ENCODE data around the gene USP35.
"Not testable (repeated sequence)": the region's sequence is repeated elsewhere in the genome, so short reads cannot be mapped to it uniquely, and the experiment has no call there.

USP35 gene

GRCh38 chr11:78216571-78217287 is 28.0 kb downstream of the USP35 start:
- no peak for DNase-seq

GRCh38 chr11:78217650-78218541 is 29.2 kb downstream of the USP35 start:
- no peak for DNase-seq

DNA sequence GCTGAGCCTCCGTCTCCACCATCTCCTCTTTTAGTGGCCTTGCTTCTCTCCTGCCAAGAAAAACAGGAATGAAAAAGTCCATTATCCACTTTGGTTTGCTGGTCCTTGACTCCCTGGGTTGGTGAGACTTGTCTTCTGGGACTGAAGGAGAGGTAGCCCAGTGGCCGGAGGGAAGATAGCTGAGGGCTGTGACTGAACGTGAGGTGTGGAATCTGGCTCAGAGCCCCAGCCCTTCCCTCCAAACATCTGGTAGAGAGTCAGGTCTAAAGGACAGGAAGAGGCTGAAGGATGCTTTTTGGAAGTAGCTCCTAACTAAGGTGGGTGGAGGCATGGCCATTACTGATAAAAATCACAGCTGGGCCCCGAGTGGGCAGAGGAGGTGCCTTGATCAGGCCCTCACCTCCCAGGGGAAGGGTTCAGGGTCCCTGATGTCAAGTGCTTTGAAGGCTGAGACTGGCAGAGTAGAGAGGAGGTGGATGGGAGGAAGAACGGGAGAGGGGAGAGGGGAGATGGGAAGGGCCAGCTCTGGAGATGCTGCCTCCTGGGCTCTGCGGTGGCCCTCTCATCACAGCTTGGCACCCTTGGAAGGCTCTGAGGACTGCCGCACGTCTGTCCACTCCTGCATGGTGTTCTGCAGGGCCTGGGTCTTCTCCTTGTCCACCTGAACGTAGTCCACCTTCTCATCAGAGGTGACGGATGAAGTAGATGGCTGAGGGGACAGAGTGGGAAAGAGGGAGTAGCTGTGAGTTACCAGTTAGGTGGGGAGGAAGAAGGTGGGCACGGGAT is 30.2 kb downstream of the USP35 start:
- no peak for DNase-seq

GRCh38 chr11:78219493-78220217 is 30.9 kb downstream of the USP35 start:
- no peak for DNase-seq

DNA sequence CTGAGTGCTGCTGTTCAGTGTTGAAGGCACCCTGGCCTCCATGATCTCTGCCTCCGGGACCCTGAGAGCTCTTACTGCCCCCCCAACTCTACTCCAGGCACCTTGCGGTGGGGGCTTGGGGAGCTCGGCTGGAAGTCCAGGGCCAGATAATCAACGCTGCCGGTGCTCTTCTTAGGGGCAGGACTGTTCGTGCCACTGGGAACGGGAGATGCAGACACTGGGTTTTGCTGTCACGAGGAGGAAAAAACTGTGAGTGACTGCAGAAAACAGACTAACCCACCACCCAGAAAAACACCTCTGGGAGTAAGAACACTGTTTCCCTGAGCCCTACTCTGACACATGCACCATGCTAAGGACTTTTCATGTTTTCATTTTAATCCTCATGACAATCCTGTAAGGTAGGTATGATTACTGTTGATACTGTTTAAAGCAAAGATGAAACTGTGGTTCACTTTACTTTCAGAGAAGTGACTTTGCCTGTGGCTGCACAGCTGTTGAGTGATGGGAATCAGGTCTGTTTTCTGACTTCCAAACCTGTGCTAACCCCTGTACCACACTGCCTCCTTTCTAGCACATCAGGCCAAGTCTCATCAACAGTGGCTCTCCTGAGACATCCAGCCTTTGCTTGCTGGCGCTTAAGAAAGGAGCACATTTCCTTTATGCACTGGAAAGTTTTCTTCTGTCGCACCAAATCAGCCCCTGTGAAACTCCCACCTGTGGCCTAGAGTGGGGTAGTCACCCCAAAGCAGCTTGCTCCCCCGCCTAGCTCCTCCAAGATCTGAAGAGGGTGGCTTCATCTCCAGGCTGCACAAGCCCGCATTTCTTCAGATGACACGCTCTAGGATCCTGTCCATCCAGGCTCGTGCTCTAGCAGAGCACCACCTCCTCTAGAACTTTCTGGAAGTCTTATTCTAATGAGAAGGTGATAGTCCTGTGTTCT is 31.8 kb downstream of the USP35 start:
- no peak for DNase-seq

DNA sequence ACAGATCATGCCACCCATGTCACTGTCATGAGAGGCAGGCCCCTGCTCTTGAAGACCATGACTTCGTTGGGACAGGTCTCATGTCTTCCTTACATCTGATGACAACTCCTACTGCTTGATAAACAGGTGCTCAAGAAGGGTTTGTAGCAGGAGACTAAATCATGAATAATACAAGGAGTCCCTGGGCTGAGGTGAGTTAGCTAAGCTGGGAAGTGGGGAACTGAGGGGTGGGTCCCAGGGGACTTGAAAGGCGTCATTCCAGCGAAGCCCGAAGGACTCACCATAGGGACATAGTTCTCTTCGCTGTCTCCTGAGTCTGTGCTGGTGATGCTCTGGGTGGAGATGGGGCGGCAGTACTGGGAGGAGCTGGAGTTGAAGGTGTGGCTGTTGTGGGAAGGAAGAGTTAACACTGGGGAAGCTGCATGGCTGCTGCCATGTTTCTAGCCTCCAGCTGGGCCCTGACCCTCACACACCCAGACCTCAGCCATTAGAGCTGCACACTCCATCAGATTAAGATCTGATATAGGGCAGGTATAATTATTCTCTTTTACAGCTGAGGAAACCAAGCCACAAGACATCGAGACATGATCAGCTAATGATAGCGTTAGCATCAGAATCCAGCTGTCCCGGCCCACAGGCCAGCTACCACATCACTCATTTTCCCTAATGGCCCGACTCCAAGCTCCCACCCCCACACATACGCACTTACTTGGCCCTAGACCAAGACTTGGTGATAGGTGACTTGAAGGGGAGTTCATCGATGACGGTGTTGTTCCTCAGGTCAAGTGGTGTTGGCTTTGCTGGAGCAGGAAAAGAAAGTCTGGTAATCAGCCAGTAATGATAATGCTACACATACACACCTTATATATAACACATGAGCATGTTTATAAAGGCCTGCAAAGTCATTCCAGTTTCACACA is 32.9 kb downstream of the USP35 start:
- DNase-seq: no peak

DNA sequence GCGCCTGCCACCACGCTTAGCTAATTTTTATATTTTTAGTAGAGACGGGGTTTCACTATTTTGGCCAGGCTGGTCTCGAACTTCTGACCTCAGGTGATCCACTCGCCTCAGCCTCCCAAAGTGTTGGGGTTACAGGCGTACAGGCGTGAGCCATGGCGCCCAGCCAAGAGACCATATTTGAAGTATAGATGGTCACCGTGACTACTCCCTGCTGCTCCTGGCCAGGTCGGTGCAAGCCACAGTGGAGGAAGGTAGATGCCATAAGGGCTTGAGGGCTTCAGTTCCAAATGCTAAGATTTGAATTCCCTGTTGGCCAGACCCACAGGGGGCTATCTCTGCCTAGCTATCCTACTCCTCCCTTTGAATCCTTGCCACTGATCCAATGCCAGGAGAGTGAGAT is 34.0 kb downstream of the USP35 start:
- DNase-seq: not testable (repeated sequence)

DNA sequence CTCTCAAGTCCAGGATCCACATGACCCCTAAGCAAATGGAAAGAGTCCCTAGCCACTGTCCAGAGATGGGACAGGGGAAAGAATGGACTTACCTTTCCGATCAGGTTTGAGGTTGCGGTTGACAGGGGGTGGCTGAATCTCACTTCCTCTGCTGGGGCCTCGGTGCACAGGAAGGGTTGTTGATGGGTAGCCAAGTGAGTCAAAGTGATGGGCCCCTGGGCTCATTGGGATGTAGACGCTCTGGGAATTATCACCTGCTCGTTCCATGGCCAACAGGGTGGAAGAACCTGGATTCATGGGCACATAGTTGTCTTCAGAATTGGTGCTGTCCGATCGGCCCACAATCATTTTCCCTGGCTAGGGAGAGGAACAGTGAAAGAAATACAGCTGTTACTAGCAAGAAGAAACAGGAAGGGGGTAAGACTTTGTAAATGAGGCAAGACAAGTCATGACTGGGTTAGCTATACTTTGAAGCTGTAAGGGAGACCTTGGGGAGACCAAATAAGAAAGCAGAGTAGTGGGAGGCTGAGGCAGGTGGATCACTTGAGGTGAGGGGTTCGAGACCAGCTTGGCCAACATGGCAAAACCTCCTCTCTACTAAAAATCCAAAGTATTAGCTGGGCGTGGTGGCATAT is 34.7 kb downstream of the USP35 start:
- no peak for DNase-seq

DNA sequence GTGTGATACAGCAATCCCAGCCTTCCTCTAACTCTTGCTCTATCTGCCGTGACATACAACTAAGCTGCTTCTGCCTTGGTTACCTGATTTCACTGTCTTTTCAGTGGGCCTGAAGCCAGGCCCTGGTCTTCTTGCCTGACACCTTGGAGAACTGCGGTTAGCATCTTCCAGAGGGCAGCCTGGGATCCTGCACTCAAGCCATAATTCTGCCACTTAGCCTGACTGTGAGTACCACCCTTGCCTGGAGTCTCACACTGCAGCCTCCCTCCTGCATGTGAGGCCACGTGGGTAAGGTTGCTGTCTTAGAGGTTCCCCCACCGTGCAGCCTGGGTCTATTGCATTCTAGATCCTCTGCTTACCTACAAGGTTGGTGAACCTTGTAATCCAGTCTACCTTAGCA is 35.8 kb downstream of the USP35 start:
- DNase-seq: no peak

DNA sequence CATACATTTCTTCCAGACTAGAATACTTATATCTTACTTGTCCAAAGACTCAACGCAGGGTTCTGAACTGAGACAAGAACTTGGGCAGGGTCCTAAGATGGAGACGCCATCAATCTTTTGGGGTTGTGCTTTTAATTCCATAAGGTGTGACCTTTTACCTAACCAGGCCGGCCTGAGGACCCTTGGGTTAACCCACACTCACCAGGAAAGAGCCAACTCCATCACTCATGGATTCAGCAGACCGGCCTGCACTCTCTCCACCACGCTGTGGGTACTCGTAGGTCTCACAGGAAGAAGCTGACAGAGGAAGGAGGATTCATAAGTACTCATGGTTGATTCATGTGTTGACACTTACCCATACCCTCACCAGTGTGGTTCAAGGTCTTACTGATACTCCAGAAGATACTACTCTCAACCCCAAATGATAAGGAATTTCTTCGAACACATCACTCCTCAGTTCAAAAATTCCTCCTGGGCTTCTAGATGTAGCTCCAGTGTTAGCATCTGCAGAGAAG is 36.2 kb downstream of the USP35 start:
- no peak for DNase-seq

GRCh38 chr11:78226684-78227680 is 38.3 kb downstream of the USP35 start:
- DNase-seq: no peak

- DNase-seq: no peak
Observed at GRCh38 chr11:78227921-78228320, 39.2 kb downstream of the USP35 start.

DNA sequence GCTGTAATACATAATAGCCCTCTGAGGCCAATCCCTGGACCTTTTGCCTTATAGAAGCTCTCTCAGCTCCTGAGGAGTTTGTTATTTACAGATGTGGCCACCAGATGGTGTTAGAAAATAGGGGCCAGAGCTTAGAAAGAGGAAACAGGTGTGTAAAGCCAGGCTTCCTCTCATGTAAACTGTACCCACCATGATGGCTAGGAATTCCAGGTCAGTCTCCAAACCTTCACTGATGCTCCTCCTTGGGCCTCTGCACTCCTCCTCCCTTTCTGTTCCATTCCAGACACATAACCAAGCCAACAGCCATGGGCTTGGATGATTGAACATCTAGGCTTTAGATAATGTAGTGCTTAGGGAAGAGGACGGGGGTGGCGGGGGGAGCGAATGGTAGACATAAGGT is 39.7 kb downstream of the USP35 start:
- peak; percentile 56 for DNase-seq

DNA sequence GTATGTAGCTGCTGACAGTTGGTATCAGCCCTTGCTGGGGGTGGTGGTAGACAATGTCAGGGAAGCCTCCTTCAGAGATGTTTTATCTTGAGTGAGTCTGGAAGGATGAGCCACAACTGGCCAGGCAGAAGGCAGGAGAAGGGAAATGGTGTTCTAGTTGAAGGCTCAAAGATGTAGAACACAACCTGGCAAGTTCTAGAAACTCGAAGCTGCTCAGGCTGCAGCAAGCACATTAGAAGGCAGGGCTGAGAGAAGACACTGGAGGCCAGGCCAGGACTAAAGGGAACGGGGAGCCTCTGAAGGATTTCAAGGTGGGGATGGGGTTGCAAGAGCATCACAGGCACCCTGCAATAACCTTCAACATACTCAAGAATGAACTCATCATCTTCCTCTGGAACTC is 40.4 kb downstream of the USP35 start:
- DNase-seq: no peak

- DNase-seq: no peak
Observed at GRCh38 chr11:78230161-78230877, 41.6 kb downstream of the USP35 start.

DNA sequence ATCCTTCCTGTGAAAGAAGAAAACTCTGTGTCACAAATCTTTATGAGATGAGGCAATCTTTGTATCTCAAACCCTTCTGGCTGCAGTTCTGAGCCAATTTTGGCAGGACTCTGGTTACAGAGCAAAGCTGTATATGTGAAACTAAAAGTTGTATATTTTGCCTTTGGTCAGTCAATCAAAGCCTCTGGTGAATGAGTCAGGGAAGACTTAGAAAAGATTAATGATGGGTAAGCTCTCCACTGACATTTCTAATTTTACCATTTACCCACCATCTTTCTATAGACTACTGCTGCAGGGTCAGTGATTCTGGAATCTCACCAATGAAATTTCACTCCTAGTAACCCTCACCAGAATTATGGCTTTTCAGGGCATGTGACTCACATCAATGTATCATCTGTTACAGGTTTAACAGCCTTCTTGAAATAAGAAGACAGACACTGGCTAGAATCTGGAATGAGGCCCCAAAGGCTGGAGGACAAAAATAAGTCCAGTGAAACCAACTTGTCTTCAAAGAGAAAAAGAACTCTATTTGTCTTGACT is 43.3 kb downstream of the USP35 start:
- no peak for DNase-seq

DNA sequence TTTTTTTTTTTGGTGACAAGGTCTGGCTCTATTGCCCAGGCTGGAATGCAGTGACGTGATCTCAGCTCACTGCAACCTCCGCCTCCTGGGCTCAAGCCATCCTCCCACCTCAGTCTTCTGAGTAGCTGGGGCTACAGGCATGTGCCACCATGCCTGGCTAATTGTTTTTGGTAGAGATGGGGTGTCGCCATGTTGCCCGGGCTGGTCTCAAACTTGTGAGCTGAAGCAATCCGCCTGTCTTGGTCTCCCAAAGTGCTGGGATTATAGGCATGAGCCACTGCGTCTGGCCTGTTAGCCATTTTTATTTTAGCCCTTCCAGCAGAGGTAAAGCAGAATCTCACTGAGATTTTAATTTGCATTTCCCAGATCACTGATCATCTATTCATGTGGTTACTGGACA is 44.3 kb downstream of the USP35 start:
- not testable (repeated sequence) for DNase-seq

All from GF-D8 (cell line).